Hepatocyte (in vitro differentiated cells): ENCODE measurements around the gene MYBPH.

ENCODE experiments used
- EZH2 ChIP-seq: fragments of 200-600 bp; sonication (generic); IDR thresholded peaks from 2 replicates; pipeline ENCODE4 v1.6.1; 2016; ENCODE audit warnings: antibody characterized with exemption, mild to moderate bottlenecking, borderline replicate concordance
- EZH2phosphoT487 ChIP-seq: fragments of 200-600 bp; sonication (generic); IDR thresholded peaks from one replicate; pipeline ENCODE4 v1.6.1; 2018; ENCODE audit warnings: antibody characterized with exemption, mild to moderate bottlenecking, low read depth, moderate library complexity; ENCODE audit not compliant: unreplicated experiment, severe bottlenecking
- TF ChIP-seq, protein P1 (sequence below): fragments of 200-600 bp; sonication (generic); IDR thresholded peaks from 2 replicates; pipeline ENCODE4 v1.5.1; 2016; ENCODE audit warnings: antibody characterized with exemption, mild to moderate bottlenecking; ENCODE audit not compliant: poor library complexity

DNA sequence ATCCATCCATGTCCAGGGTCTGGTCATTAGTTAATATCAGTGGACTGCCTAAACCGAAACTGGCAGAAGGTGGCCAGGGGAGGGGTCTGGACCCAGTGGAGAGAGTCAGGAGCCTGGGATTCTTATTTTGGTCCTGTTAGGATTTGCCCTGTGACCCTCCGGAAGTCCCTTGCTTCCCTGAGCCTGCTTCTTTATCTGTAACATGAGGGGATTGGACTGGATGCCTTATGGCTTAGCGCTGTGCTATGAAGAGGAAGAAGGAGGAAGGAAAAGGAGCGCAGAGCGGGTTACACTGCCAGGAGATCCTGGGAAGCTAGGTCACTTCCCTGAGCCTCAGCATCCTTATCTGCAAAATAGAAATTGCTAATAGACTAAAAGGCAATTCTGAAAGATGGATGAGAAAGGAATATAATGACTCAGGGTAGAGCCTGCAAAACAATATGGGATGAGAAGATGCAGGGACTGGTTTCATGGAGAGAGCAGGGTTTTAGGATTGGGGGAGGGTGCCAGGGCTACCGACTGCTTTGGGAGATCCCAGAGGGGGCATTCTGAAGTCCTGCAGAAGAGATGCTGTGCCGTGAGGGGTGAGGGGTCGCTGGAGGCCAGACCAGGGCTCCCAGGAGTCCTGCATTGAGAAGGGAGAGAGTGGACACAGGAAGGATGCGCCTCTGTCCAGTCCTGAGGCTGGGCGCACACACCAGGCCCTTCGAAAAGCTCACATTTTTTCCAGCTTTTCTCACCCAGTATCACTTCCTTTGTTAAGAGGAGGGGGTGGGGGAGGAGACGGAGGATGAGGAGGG, 48.6 kb downstream of the MYBPH start:
- no peak for TF ChIP-seq EZH2
- TF ChIP-seq, protein P1, sequence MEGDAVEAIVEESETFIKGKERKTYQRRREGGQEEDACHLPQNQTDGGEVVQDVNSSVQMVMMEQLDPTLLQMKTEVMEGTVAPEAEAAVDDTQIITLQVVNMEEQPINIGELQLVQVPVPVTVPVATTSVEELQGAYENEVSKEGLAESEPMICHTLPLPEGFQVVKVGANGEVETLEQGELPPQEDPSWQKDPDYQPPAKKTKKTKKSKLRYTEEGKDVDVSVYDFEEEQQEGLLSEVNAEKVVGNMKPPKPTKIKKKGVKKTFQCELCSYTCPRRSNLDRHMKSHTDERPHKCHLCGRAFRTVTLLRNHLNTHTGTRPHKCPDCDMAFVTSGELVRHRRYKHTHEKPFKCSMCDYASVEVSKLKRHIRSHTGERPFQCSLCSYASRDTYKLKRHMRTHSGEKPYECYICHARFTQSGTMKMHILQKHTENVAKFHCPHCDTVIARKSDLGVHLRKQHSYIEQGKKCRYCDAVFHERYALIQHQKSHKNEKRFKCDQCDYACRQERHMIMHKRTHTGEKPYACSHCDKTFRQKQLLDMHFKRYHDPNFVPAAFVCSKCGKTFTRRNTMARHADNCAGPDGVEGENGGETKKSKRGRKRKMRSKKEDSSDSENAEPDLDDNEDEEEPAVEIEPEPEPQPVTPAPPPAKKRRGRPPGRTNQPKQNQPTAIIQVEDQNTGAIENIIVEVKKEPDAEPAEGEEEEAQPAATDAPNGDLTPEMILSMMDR = no peak
- TF ChIP-seq EZH2phosphoT487 = no peak
